GM23248 (cell line): Measurements from ENCODE around the gene SPOCD1.

Source experiments
- EZH2 ChIP-seq: fragments of 200-600 bp; sonication (generic); IDR thresholded peaks from 2 replicates; pipeline ENCODE4 v1.6.1; 2018; ENCODE audit warnings: antibody characterized with exemption, mild to moderate bottlenecking; ENCODE audit not compliant: insufficient read depth, poor library complexity, severe bottlenecking
- EZH2phosphoT487 ChIP-seq: fragments of 200-600 bp; sonication (generic); IDR thresholded peaks from 2 replicates; pipeline ENCODE4 v1.6.1; 2018; ENCODE audit warnings: antibody characterized with exemption, moderate library complexity, mild to moderate bottlenecking, low read depth; ENCODE audit not compliant: insufficient read depth

DNA sequence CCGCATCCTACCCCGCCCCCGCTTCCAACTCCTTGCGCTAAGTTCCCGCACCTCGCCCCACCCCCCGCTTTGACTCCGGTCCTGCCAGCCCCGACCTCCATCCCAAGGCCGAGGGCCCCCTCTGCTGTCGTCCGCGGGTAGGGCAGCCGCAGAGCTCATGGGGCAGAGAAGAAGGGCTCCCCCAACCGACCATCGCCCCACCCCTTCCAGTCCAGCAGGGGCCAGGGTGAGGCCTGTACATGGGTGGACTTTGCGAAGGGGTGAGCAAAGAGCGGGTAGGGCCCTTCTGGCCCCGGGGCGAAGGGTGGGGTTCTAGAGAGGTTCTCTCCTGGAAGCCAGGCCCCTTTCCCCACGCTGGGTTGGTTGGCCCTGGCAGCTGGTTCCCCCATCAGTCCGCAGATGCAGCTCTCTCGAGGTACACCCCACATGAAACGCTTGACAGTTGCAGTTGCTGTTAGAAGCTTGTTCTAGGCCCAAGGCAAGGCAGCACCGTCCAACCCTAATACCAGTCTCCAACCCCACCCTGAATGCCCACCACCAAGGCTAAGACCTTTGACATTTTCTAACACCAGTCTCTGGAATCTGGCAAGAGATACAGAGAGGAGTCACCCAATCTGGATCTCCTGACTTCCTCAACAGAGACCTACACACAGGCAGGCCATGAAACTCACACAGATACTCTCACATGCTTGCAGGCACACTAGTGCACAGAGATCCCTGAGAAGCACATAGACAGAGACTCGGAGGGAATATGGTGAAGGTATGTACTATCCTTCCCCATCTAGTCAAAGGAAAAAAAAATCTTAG lies 26.4 kb downstream of the SPOCD1 start:
- TF ChIP-seq EZH2 = no peak
- TF ChIP-seq EZH2phosphoT487 = no peak
